GM12878 (cell line): ENCODE results near the gene BRWD1. TPM values are rescaled to one million over a fixed set of nuclear protein-coding genes. Genes with fewer than 3 reads are reported as not detected.

Experiments
- ATAC-seq: fragments of 200-7000 bp; cut with Tn5 transposase; 3 replicates; pipeline ENCODE4 v1.9.1; 2020; ENCODE audit warnings: mild to moderate bottlenecking, moderate library complexity
- BruUV-seq: library from RNA; stranded (reverse); fragments of 400-500 nt; replicated peaks from 2 replicates; lab custom pipeline; 2021; lab: Mats Ljungman, UMichigan
- CTCF ChIA-PET: fragments of 300-600 bp; sonication (Branson Sonifier 250); formaldehyde crosslinking; extraction: SDS; loops from one replicate; lab custom pipeline; 2021; ENCODE audit warnings: inconsistent platforms; lab: Yijun Ruan, JAX
- POLR2A ChIA-PET: fragments of 350-600 bp; formaldehyde crosslinking; extraction: SDS; loops from one replicate; lab custom pipeline; 2021; ENCODE audit warnings: inconsistent platforms; lab: Charles Lee
- RAD21 ChIA-PET: fragments of 300-600 bp; sonication (Branson Sonifier 250); formaldehyde crosslinking; loops from one replicate; lab custom pipeline; 2023; ENCODE audit warnings: antibody characterized with exemption; ENCODE audit not compliant: unreplicated experiment; lab: Charles Lee
- SMC1A ChIA-PET: fragments of 300-600 bp; sonication (Branson Sonifier 250); formaldehyde crosslinking; loops from one replicate; lab custom pipeline; 2023; ENCODE audit not compliant: unreplicated experiment, uncharacterized antibody; lab: Charles Lee
- DNase-seq: peaks from one replicate; pipeline ENCODE4 v3.0.0-alpha.2; 2011; ENCODE audit warnings: low read depth, low spot score
- FAIRE-seq: peaks from 3 replicates; lab custom pipeline; 2011; peaks lifted over from hg19 to GRCh38; lab: Jason Lieb, UNC
- H2AFZ ChIP-seq: 2 replicates; pipeline ENCODE4 v1.6.0; 2011; ENCODE audit warnings: low read depth, low read length, control low read depth; ENCODE audit not compliant: control insufficient read depth
- H3K27ac ChIP-seq: 2 replicates; pipeline ENCODE4 v1.5.1; 2011; ENCODE audit warnings: control low read depth; ENCODE audit not compliant: control insufficient read depth, insufficient read depth
- H3K27me3 ChIP-seq, 2 experiments: replicated peaks in 1 of 2; 2 replicates each; pipeline versions ENCODE4 v1.6.0 to v1.6.1; 2011; ENCODE audit warnings: low read length in 1 of 2; ENCODE audit not compliant: control insufficient read depth in 2 of 2, insufficient read depth in 2 of 2
- H3K36me3 ChIP-seq, 2 experiments: 2 replicates each; pipeline ENCODE4 v1.5.1; 2011; ENCODE audit warnings: low read length in 1 of 2; ENCODE audit not compliant: control insufficient read depth in 2 of 2, insufficient read depth in 2 of 2
- H3K4me1 ChIP-seq: 2 replicates; pipeline ENCODE4 v1.6.1; 2011; ENCODE audit warnings: mild to moderate bottlenecking, low read length, moderate library complexity, mixed read lengths; ENCODE audit not compliant: control insufficient read depth, insufficient read depth
- H3K4me2 ChIP-seq: 2 replicates; pipeline ENCODE4 v1.6.0; 2011; ENCODE audit warnings: control low read depth; ENCODE audit not compliant: control insufficient read depth, insufficient read depth
- H3K4me3 ChIP-seq: fragments of 200-600 bp; sonication (generic); 2 replicates; pipeline ENCODE4 v1.5.1; 2016
- H3K79me2 ChIP-seq: 2 replicates; pipeline ENCODE4 v1.6.0; 2011; ENCODE audit warnings: low read length; ENCODE audit not compliant: control insufficient read depth, insufficient read depth
- H3K9ac ChIP-seq: 2 replicates; pipeline ENCODE4 v1.8.0; 2011; ENCODE audit warnings: low read length, control low read depth, mixed read lengths; ENCODE audit not compliant: control insufficient read depth, insufficient read depth
- H3K9me3 ChIP-seq: replicated peaks from 3 replicates; pipeline ENCODE4 v1.5.1; 2011; ENCODE audit warnings: mild to moderate bottlenecking, low read length; ENCODE audit not compliant: control insufficient read depth, insufficient read depth
- H4K20me1 ChIP-seq: 2 replicates; pipeline ENCODE4 v1.6.0; 2011; ENCODE audit not compliant: control insufficient read depth, insufficient read depth
- PAX5 ChIP-seq: IDR thresholded peaks from 2 replicates; pipeline ENCODE4 v1.6.1; 2011; ENCODE audit warnings: low read depth, low read length, borderline replicate concordance
- PML ChIP-seq: IDR thresholded peaks from 2 replicates; pipeline ENCODE4 v1.6.1; 2012; ENCODE audit warnings: low read length, inconsistent platforms
- PRDM15 ChIP-seq: fragments of 450-650 bp; formaldehyde crosslinking; IDR thresholded peaks from 2 replicates; pipeline ENCODE4 v1.4.0; 2020; ENCODE audit warnings: mild to moderate bottlenecking, moderate library complexity
- WGBS: methylation state at CpG from one replicate; pipeline ENCODE4 v1.1.6; 2016; ENCODE audit warnings: low lambda C conversion rate; ENCODE audit not compliant: insufficient replicate concordance, insufficient coverage; ENCODE audit errors: missing lambda C conversion rate; 5-methylcytosine and 5-hydroxymethylcytosine counted together
- in situ Hi-C: fragments of 300-500 bp; cut with MboI; formaldehyde crosslinking; loops from 9 replicates; pipeline ENCODE4 v1.14.3; 2018; ENCODE audit warnings: mixed read lengths
- intact Hi-C: fragments of 100-400 bp; cut with micrococcal nuclease; formaldehyde crosslinking; loops from one replicate; pipeline ENCODE4 v1.14.2; 2022; ENCODE audit not compliant: unreplicated experiment
- polyA plus RNA-seq, 11 experiments: library from polyadenylated mRNA; depleted of rRNA in 4 of 11; unstranded in 6 of 11; stranded (reverse) in 5 of 11; fragments of >200 nt; fragmentation: Nextera tagmentation in 4 of 11; fragmentation: Illumina TruSeq in 1 of 11; extraction: Ambion mirVana in 4 of 11; extraction: Trizol in 1 of 11; gene quantifications; 1 replicate in 1 of 11; 2 replicates in 10 of 11; pipeline versions ENCODE4 v1.2.1 to v1.2.3, GENCODE V29; 2011 to 2016; ENCODE audit warnings: inconsistent platforms in 2 of 11, missing spikeins in 2 of 11, low read depth in 1 of 11
- total RNA-seq, 4 experiments: library from RNA; depleted of rRNA in 3 of 4; stranded (reverse); fragments of >200 nt in 3 of 4; fragmentation: Illumina TruSeq in 1 of 4; extraction: Trizol in 1 of 4; gene quantifications; 2 replicates each; pipeline versions ENCODE4 v1.2.1 to v1.2.3, GENCODE V29; 2013 to 2021
- TF ChIP-seq, protein P1 (sequence below): IDR thresholded peaks from 2 replicates; pipeline ENCODE4 v1.6.1; 2012; ENCODE audit warnings: low read depth, low read length, improper control_type of control experiment

Gene BRWD1
- total and polyA plus RNA-seq, 10 of the 15 experiments (the other 5 are each of a cell fraction or from before 2014, with no cell fraction given): 3.1 to 19.0 (median 13.5) TPM

GRCh38 chr21:39312112-39313041, 1.1 kb downstream of the BRWD1 start (continued):
- no peak for TF ChIP-seq PRDM15 (CRISPR knock-in tag)
- TF ChIP-seq PAX5: peak; percentile 70

- no peak overlapping the region for H2AFZ ChIP-seq
- H3K79me2 ChIP-seq: peaks cover 16% of the 10 kb centered on the region
- ATAC-seq (no peak), FAIRE-seq (no peak), DNase-seq (no peak)
- ChIA-PET CTCF (interaction anchor here (1.3 kb wide), 1 partner anchor 37 kb away, joined by 6 read pairs; no protein-coding TSS in a partner anchor), RAD21 (no interaction called here), SMC1A (interaction anchor here (0.7 to 1.0 kb wide), 2 partner anchors 35 to 76 kb away, joined by 3 to 4 read pairs; no protein-coding TSS in a partner anchor), POLR2A (no interaction called here)
- WGBS: 91% methylated on average over 7 of the region's 7 CpGs
- no peaks in the 10 kb centered on the region for H3K27me3 ChIP-seq
- H3K4me1 ChIP-seq: peaks cover 4% of the 10 kb centered on the region; the same call in 1 of the 2 replicates
- H3K36me3 ChIP-seq: no peaks in the 10 kb centered on the region; a peak in 1 of 4 replicates
- in situ Hi-C loops: no loop called here
- no peak for TF ChIP-seq PML
- TF ChIP-seq, protein P1, sequence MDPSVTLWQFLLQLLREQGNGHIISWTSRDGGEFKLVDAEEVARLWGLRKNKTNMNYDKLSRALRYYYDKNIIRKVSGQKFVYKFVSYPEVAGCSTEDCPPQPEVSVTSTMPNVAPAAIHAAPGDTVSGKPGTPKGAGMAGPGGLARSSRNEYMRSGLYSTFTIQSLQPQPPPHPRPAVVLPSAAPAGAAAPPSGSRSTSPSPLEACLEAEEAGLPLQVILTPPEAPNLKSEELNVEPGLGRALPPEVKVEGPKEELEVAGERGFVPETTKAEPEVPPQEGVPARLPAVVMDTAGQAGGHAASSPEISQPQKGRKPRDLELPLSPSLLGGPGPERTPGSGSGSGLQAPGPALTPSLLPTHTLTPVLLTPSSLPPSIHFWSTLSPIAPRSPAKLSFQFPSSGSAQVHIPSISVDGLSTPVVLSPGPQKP: no peak
- no peak overlapping the region for H3K9ac ChIP-seq
- H3K27ac ChIP-seq: no peak overlapping the region
- intact Hi-C loops: loop anchor here (5.0 to 10.0 kb wide), 3 partner anchors 76 to 134 kb away; partner anchors contain the start of genes LCA5L and PSMG1
- no TSS peak for BruUV-seq
- no peaks in the 10 kb centered on the region for H4K20me1 ChIP-seq
- H3K9me3 ChIP-seq: no peaks in the 10 kb centered on the region
- no peak overlapping the region for H3K4me2 ChIP-seq
- no peak overlapping the region for H3K4me3 ChIP-seq
These were observed 2.3 kb downstream of the BRWD1 start for GRCh38 chr21:39311164-39311563.
